Measurements from ENCODE around the gene ZKSCAN1.

- TF ChIP-seq CTCF (conservative IDR thresholded peaks at IDR 0.05; ENCODE audit: low read depth, low read length): no peak
- TF ChIP-seq EZH2 (IDR thresholded peaks at IDR 0.05; ENCODE audit: low read length, unreplicated experiment): no peak
Observed at GRCh38 chr7:100069991-100070390, 54.6 kb downstream of the ZKSCAN1 start.

All from PC-3 (cell line).